IMR-90 (cell line): ENCODE results near the gene CHCT1. TPM values are rescaled to one million over a fixed set of nuclear protein-coding genes. Genes with fewer than 3 reads are reported as not detected.

ENCODE experiments used
- ATAC-seq: fragments of 200-7000 bp; cut with Tn5 transposase; 2 replicates; pipeline ENCODE4 v1.9.1; 2020; ENCODE audit warnings: low read depth, mild to moderate bottlenecking, moderate library complexity
- BruUV-seq: library from RNA; stranded (reverse); fragments of 400-500 nt; replicated peaks from 2 replicates; lab custom pipeline; 2021; lab: Mats Ljungman, UMichigan
- CTCF ChIA-PET: fragments of 300-600 bp; formaldehyde crosslinking; extraction: SDS; loops from one replicate; lab custom pipeline; 2021; ENCODE audit warnings: antibody characterized with exemption; lab: Yijun Ruan, JAX
- POLR2A ChIA-PET: fragments of 300-600 bp; sonication (Branson Sonifier 250); formaldehyde crosslinking; loops from one replicate; lab custom pipeline; 2022; ENCODE audit warnings: antibody characterized with exemption; ENCODE audit not compliant: unreplicated experiment; lab: Charles Lee
- DNase-seq: peaks from one replicate; pipeline ENCODE4 v3.0.0; 2013
- H2AFZ ChIP-seq: replicated peaks from 2 replicates; pipeline ENCODE3; 2013; ENCODE audit warnings: low read length, mild to moderate bottlenecking; ENCODE audit not compliant: poor library complexity
- H2AK5ac ChIP-seq: 2 replicates; pipeline ENCODE4 v1.6.1; 2013; ENCODE audit warnings: low read depth, low read length, inconsistent platforms
- H2AK9ac ChIP-seq: replicated peaks from 2 replicates; pipeline ENCODE3; 2013; ENCODE audit warnings: mild to moderate bottlenecking, low read depth, low read length, moderate library complexity; ENCODE audit not compliant: poor library complexity
- H2BK120ac ChIP-seq: 2 replicates; pipeline ENCODE4 v1.6.1; 2013; ENCODE audit warnings: low read depth, low read length, inconsistent platforms
- H2BK15ac ChIP-seq: 3 replicates; pipeline ENCODE4 v1.6.1; 2013; ENCODE audit warnings: low read depth, low read length, inconsistent platforms
- H2BK20ac ChIP-seq: 2 replicates; pipeline ENCODE4 v1.6.1; 2013; ENCODE audit warnings: low read depth, mild to moderate bottlenecking, inconsistent platforms, low read length, moderate library complexity
- H2BK5ac ChIP-seq: 2 replicates; pipeline ENCODE4 v1.6.1; 2013; ENCODE audit warnings: mild to moderate bottlenecking, low read depth, low read length, inconsistent platforms; ENCODE audit not compliant: poor library complexity, severe bottlenecking
- H3K14ac ChIP-seq: replicated peaks from 2 replicates; pipeline ENCODE4 v1.6.1; 2013; ENCODE audit warnings: low read depth, low read length, inconsistent platforms
- H3K18ac ChIP-seq: 2 replicates; pipeline ENCODE4 v1.6.1; 2013; ENCODE audit warnings: low read depth, low read length, control low read depth
- H3K23ac ChIP-seq: 2 replicates; pipeline ENCODE4 v1.6.1; 2013; ENCODE audit warnings: low read depth, low read length, inconsistent platforms
- H3K27ac ChIP-seq: 2 replicates; pipeline ENCODE4 v1.5.1; 2013; ENCODE audit warnings: mild to moderate bottlenecking, control low read depth, low read length; ENCODE audit not compliant: insufficient read depth
- H3K27me3 ChIP-seq: 2 replicates; pipeline ENCODE4 v1.6.1; 2013; ENCODE audit warnings: low read length; ENCODE audit not compliant: control insufficient read depth, insufficient read depth
- H3K36me3 ChIP-seq: 2 replicates; pipeline ENCODE4 v1.6.1; 2013; ENCODE audit warnings: low read length, mixed read lengths; ENCODE audit not compliant: control insufficient read depth, insufficient read depth
- H3K4ac ChIP-seq: 2 replicates; pipeline ENCODE4 v1.6.1; 2013; ENCODE audit warnings: low read depth, low read length, inconsistent platforms
- H3K4me1 ChIP-seq: 2 replicates; pipeline ENCODE4 v1.6.1; 2013; ENCODE audit warnings: low read length, mixed read lengths; ENCODE audit not compliant: control insufficient read depth, insufficient read depth
- H3K4me2 ChIP-seq: 2 replicates; pipeline ENCODE4 v1.6.1; 2013; ENCODE audit warnings: low read depth, mild to moderate bottlenecking, control low read depth, low read length, moderate library complexity
- H3K4me3 ChIP-seq: 2 replicates; pipeline ENCODE4 v1.5.1; 2013; ENCODE audit warnings: low read depth, mild to moderate bottlenecking, control low read depth, low read length, moderate library complexity; ENCODE audit not compliant: insufficient read depth
- H3K56ac ChIP-seq: 2 replicates; pipeline ENCODE4 v1.6.1; 2013; ENCODE audit warnings: low read length, inconsistent platforms; ENCODE audit not compliant: insufficient read depth; ENCODE audit errors: extremely low read depth
- H3K79me1 ChIP-seq, 2 experiments: 2 replicates each; pipeline ENCODE4 v1.6.1; 2013; ENCODE audit warnings: low read length in 2 of 2, inconsistent platforms in 1 of 2, low read depth in 1 of 2
- H3K9ac ChIP-seq: 2 replicates; pipeline ENCODE4 v1.6.1; 2013; ENCODE audit warnings: low read depth, low read length, control low read depth
- H3K9me1 ChIP-seq: 2 replicates; pipeline ENCODE4 v1.6.1; 2013; ENCODE audit warnings: low read length, inconsistent platforms; ENCODE audit not compliant: insufficient read depth
- H3K9me3 ChIP-seq: 2 replicates; pipeline ENCODE4 v1.6.1; 2013; ENCODE audit warnings: low read length; ENCODE audit not compliant: control insufficient read depth, insufficient read depth
- H4K20me1 ChIP-seq: 2 replicates; pipeline ENCODE4 v1.6.1; 2013; ENCODE audit warnings: low read length, inconsistent platforms; ENCODE audit not compliant: insufficient read depth
- H4K5ac ChIP-seq: 2 replicates; pipeline ENCODE4 v1.6.1; 2013; ENCODE audit warnings: mild to moderate bottlenecking, low read depth, low read length, control low read depth
- H4K8ac ChIP-seq, 2 experiments: 2 replicates each; pipeline ENCODE4 v1.6.1; 2013; ENCODE audit warnings: low read depth in 2 of 2, low read length in 2 of 2, control low read depth in 1 of 2, inconsistent platforms in 1 of 2
- H4K91ac ChIP-seq: 2 replicates; pipeline ENCODE4 v1.6.1; 2013; ENCODE audit warnings: low read depth, low read length, inconsistent platforms; ENCODE audit not compliant: insufficient read depth
- CEBPB ChIP-seq: IDR thresholded peaks from 2 replicates; pipeline ENCODE4 v1.6.1; 2012; ENCODE audit warnings: low read depth, low read length, improper control_type of control experiment
- MXI1 ChIP-seq: IDR thresholded peaks from 2 replicates; pipeline ENCODE4 v1.6.1; 2012; ENCODE audit warnings: low read depth, mild to moderate bottlenecking, low read length, moderate library complexity, borderline replicate concordance
- WGBS, 2 experiments: methylation state at CpG; one replicate each; pipeline versions ENCODE4 v1.1.5 to v1.1.7; 2013; ENCODE audit warnings: missing lambda C conversion rate in 2 of 2; ENCODE audit not compliant: insufficient read length in 1 of 2; ENCODE audit errors: extremely low coverage in 2 of 2; 5-methylcytosine and 5-hydroxymethylcytosine counted together
- dilution Hi-C: fragments of 300-500 bp; cut with HindIII; formaldehyde crosslinking; loops from one replicate; pipeline ENCODE4 v1.14.3; 2018; ENCODE audit warnings: low sequenced_read_pairs; ENCODE audit not compliant: unreplicated experiment
- in situ Hi-C: fragments of 300-500 bp; cut with MboI; formaldehyde crosslinking; loops from 3 replicates; pipeline ENCODE4 v1.14.3; 2019; ENCODE audit warnings: low sequenced_read_pairs, inconsistent platforms, mixed read lengths
- intact Hi-C: fragments of 100-400 bp; cut with micrococcal nuclease; formaldehyde crosslinking; loops from 2 replicates; pipeline ENCODE4 v1.10.0; 2022
- polyA plus RNA-seq, 3 experiments: library from polyadenylated mRNA; depleted of rRNA; stranded (reverse); fragments of >200 nt; gene quantifications; 2 replicates each; pipeline ENCODE4 v1.2.3, GENCODE V29; 2012; ENCODE audit warnings: low replicate concordance in 1 of 3
- total RNA-seq: library from RNA; depleted of rRNA; stranded (reverse); fragments of >200 nt; gene quantifications from 2 replicates; pipeline ENCODE4 v1.2.3, GENCODE V29; 2012

The CHCT1 gene
- total and polyA plus RNA-seq, 2 of the 4 experiments (the other 2 are of a cell fraction): not detected

DNA sequence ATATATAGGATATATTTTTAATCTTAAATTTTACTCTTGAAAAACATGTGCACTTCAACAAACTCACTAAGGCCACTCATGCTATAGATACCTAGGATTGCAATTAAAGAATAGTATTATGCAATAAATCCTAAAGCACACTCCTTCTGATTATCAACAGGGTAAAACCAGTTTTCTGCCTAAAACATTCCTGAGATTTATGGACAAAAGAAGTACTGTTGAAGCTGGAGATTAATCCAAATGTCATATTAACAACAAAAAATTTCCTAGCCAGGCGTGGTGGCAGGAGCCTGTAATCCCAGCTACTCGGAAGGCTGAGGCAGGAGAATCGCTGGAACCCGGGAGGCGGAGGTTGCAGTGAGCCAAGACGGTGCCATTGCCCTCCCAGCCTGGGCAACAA lies 21.4 kb downstream of the CHCT1 start:
- intact Hi-C loops: loop anchor here (5.0 kb wide), 1 partner anchor 194 kb away; no protein-coding TSS in a partner anchor

More for the DNA sequence above, 21.4 kb downstream of the CHCT1 start:
- in situ Hi-C loops (no loop called here), dilution Hi-C loops (no loop called here)
- H2AFZ ChIP-seq: no peak overlapping the region
- no peaks in the 10 kb centered on the region for H3K9me3 ChIP-seq
- H2AK9ac ChIP-seq: no peak overlapping the region
- H4K5ac ChIP-seq: no peak overlapping the region
- no peak overlapping the region for H4K8ac ChIP-seq
- H2AK5ac ChIP-seq: no peak overlapping the region
- no peak overlapping the region for H3K4me3 ChIP-seq
- H3K56ac ChIP-seq: no peak overlapping the region
- ATAC-seq (no peak), DNase-seq (no peak)
- no peak overlapping the region for H3K23ac ChIP-seq
- H4K20me1 ChIP-seq: no peaks in the 10 kb centered on the region; the same call in 1 of the 2 replicates
- no peak overlapping the region for H3K14ac ChIP-seq
- no peak overlapping the region for H3K27ac ChIP-seq
- POLR2A ChIA-PET: no interaction called here
- no peak overlapping the region for H3K9ac ChIP-seq
- no peak overlapping the region for H2BK5ac ChIP-seq
- no peaks in the 10 kb centered on the region; the same call in 1 of the 2 replicates for H3K4me1 ChIP-seq
- H4K91ac ChIP-seq: no peak overlapping the region
- BruUV-seq: no TSS peak
- H3K79me1 ChIP-seq: peaks cover 0 to 3% of the 10 kb centered on the region in 2 experiments; a peak in 1 of 4 replicates
- H2BK20ac ChIP-seq: no peak overlapping the region
- no peak overlapping the region for H2BK15ac ChIP-seq
- no peak overlapping the region for H3K4me2 ChIP-seq
- no peak overlapping the region for H2BK120ac ChIP-seq
- H3K36me3 ChIP-seq: peaks cover 7% of the 10 kb centered on the region
- TF ChIP-seq MXI1 (no peak), CEBPB (peak; percentile 42; the same call in 1 of the 2 replicates)
- 93% methylated on average over 3 of the region's 6 CpGs; no CpG with 5 or more reads in 1 of the 2 experiments for WGBS, 2 experiments
- CTCF ChIA-PET: no interaction called here
- H3K18ac ChIP-seq: no peak overlapping the region
- H3K9me1 ChIP-seq: no peaks in the 10 kb centered on the region; the same call in 1 of the 2 replicates
- H3K4ac ChIP-seq: no peak overlapping the region
- no peaks in the 10 kb centered on the region for H3K27me3 ChIP-seq
